KBM-7 (cell line): ENCODE data around the gene DPH5.
A peak's percentile ranks its signal among the peaks of the same experiment; 100 is the strongest.
"Not testable (repeated sequence)": the region's sequence is repeated elsewhere in the genome, so short reads cannot be mapped to it uniquely, and the experiment has no call there.

Experiments
- DNase-seq: peaks from one replicate; pipeline ENCODE4 v3.0.0-alpha.2; 2015
- in situ Hi-C: fragments of 300-500 bp; cut with MboI; formaldehyde crosslinking; loops from 2 replicates; pipeline ENCODE4 v1.14.3; 2020; ENCODE audit warnings: low sequenced_read_pairs, low pct_unique_long_range_greater_than_20kb, mixed read lengths

DPH5 gene, protein sequence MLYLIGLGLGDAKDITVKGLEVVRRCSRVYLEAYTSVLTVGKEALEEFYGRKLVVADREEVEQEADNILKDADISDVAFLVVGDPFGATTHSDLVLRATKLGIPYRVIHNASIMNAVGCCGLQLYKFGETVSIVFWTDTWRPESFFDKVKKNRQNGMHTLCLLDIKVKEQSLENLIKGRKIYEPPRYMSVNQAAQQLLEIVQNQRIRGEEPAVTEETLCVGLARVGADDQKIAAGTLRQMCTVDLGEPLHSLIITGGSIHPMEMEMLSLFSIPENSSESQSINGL

DNA sequence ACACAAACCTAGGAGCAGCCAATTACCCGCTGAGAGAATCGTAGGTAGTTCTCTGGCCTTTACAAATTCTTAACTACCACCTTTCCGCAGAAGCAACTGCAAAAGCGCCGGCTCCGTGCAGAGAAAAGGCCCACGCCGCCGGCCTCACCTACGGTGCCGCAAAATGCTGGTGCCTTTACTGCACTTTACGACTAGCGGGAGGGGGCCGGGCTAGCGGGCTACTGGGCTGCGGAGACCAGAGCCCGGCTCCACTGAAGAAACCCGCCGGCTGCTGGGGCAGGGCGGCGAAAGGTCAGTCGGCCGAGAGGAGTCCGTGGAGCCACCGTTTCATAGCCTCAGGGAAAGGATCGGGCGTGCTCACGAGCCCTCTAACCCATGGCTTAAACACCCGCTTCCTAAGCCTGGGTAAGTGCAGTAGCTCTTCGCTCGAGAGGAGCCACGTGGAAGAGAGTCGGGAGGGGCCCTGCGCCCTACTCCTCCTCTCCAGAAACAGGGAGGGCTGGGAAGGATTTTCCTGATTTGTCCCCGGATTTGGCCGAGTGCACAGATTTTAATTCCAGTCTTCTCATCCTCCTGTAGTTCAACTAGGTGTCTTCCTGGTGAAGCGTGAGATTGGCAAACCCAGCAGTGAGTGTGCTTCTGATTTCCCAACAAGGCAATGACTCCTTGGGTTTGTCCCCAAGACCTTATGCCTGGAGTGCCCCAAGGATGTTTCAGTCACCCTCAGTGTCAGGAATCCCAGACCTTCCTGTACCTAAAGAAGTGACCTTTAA, at the start of gene DPH5:
DPH5 (minus strand) TSS at position 128 of the 773 bp plus-strand sequence. CDS start 341 bp downstream, outside the sequence.
- in situ Hi-C loops: no loop called here
- DNase-seq: peak; percentile 90

- DNase-seq: no peak
- in situ Hi-C loops: no loop called here
Observed at GRCh38 chr1:101073836-101074235, 48.3 kb upstream of the DPH5 start.

DNA sequence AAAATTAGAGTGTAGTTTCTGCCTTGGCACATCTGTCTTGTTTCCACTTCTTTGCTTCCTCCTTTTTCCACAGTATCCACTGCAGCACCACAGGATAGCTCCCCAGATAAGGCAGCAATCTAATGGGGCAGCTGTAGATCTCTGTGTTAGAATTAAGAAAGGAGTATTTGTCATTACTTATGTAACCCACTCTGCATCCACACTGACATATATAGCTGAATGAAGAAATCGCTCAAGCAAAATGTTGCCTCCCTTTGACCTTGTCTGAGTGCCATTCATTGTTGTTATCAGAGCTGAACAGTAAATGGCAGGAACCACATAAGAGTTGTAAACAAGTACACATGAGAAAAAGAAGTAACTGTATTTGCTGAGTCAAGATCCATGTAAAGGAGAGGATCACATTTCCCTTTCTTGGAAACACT, 45.9 kb upstream of the DPH5 start:
- peak; percentile 34 for DNase-seq
- in situ Hi-C loops: no loop called here

DNA sequence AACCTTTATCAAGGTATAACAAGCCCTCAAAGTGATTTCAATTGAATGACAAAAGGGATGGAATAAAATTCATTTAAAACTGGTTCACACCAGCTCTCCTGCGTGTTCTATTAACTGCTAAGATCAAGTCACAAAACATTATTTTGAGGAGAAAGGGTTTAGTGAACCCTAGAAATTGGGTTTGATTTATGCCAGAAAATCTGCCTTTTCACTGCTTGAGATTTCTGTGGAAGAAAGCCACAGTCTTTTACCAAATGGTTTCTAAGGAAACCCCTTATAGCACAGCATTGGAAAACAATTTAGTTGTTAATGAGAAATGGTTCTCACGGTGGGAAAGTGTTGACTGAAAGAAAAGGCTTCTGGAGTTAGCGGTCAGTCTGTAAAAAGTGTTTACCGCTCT, 43.6 kb upstream of the DPH5 start:
- in situ Hi-C loops: no loop called here
- DNase-seq: no peak

DNA sequence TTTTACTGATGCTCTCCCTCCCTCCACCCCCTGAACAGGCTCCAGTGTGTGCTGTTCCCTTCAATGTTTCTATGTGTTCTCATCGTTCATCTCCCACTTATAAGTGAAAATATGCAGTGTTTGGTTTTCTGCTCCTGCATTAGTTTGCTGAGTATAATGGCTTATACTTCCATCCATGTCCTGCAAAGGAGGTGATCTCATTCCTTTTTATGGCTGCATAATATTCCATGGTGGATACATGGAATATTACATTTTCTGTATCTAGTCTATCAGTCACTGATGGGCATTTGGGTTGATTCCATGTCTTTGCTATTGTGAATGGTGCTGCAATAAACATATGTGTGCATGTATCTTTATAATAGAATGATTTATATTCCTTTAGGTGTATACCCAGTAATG, 41.4 kb upstream of the DPH5 start:
- DNase-seq, in situ Hi-C loops: not testable (repeated sequence)

GRCh38 chr1:101066260-101066936, 40.8 kb upstream of the DPH5 start:
- DNase-seq: no peak
- in situ Hi-C loops: no loop called here

GRCh38 chr1:101065575-101065974, 40.0 kb upstream of the DPH5 start:
- in situ Hi-C loops: no loop called here

DNA sequence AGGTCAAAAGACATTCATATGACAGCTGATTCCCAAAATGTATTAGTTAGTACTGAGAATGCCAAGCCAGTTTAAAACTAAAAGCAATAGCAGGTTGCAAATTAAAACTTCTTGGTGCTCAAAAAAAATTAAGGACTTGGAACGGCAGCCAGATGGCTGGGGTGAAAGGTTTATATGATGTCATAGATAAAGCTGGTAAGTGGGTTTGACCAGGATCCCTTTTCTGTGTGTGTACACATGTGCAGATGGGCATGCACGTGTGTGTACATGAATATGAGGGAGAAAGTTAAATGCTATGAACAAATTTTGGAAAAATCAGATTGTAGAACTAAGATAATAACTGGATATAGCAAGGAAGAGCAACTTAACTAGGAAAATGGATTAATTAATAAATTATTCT, 39.1 kb upstream of the DPH5 start:
- in situ Hi-C loops: no loop called here
- no peak for DNase-seq

More at GRCh38 chr1:101065575-101065974, 40.0 kb upstream of the DPH5 start:
- no peak for DNase-seq

GRCh38 chr1:101060992-101061391, 35.4 kb upstream of the DPH5 start:
- no peak for DNase-seq
- in situ Hi-C loops: no loop called here

DNA sequence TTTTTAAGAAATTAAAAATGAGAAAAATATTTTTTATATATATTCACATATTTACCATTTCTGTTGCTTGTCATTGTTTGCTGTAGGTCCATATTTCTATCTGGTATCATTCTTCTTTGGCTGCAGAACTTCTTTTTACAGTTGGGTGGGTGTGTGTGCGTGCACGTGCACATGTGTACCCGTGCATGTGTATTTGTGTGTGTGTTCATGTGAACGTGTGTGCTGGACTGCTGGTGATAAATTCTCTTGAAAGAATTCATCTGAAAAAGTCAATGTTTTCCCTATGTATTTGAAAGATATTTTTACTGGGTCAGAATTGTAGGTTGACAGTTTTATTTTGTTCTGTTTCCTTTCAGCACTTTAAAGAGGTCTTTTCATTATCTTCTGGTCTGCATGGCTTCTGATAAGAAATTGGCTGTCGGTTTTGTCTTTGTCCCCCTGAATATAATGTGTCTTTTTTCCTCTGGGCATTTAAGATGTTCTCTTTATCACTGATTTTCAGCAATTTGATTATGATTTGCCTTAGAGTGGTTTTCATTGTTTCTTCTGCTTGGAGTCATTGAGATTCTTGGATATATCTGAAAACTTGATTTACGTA, 34.5 kb upstream of the DPH5 start:
- in situ Hi-C loops: no loop called here
- no peak for DNase-seq

GRCh38 chr1:101055623-101056022, 30.0 kb upstream of the DPH5 start:
- DNase-seq: no peak
- in situ Hi-C loops: no loop called here

DNA sequence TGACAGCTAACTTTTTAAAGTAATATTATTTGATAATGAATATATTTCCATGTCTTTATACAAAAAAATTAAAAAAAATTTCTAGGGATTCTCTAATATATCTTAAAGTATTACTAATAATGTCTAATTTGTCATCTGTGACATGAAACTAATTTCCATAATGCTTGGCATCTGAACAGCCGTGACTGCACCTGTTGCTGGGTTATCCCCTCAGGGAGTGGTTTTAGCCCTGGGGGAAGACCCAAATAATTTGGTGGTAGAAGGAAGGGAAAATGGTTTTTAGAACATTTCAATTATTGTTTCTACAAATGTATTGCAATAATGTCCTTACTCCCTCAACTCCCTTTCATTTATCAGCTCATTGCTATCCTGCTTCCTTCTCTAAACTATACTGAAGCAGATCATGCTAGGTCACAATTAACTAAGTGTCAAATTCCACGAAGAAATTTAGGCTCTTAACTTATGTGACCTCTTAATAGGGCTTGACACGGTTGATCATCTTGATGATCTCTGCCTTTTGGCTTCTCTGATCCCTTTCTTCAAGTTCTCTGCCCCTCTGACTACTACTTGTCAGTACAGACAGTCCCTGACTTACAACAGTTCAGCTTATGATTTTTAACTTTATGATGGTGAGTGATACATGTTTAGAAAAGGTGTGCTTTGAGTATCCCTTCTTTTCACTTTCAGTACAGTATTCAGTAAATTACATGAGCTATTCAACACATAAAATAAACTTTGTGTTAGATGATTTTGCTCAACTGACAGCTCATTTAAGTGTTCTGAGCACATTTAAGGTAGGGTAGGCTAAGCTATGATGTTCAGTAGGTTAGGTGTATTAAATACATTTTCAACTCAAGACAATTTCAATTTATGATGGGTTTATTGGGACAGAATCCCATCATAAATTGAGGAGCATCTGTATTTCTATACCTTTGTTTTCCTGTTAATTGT, 26.4 kb upstream of the DPH5 start:
- in situ Hi-C loops: no loop called here
- no peak for DNase-seq

DNA sequence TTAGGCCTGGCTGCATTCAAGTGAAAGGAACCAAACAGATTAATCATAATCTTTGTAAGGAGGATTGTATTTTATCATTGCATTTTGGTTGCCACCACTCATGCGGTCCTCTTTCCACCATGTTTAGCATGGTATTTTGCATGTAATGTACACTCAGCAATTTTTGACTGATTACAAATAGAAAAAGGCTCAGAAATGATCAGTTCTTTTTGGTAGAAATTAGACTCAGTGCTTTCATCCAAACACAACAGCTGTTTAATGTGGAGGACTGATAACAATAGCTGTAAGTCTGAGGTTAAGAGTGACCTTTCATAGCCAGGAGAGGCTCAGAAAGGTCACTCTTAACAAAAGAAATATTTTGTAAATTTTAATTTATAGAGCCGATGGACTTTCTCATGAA, 25.3 kb upstream of the DPH5 start:
- DNase-seq: no peak
- in situ Hi-C loops: no loop called here

DNA sequence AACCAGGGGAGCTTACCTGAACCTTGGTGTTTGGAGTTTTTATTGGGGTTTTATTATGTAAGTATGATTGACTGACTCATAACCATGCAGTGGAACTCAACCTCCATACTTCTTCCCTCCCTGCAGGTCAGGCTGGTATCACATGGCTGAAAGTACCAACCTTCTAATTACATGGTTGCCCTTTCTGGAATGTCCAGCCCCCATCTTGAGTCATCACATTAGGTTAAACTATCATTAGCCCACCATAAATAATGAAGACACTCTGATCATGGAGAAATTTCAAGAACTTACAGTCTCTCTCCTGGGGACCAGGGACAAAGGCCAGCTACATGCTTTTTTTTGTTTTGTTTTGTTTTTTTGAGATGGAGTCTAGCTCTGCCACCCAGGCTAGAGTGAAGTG, 19.2 kb upstream of the DPH5 start:
- no peak for DNase-seq
- in situ Hi-C loops: no loop called here

DNA sequence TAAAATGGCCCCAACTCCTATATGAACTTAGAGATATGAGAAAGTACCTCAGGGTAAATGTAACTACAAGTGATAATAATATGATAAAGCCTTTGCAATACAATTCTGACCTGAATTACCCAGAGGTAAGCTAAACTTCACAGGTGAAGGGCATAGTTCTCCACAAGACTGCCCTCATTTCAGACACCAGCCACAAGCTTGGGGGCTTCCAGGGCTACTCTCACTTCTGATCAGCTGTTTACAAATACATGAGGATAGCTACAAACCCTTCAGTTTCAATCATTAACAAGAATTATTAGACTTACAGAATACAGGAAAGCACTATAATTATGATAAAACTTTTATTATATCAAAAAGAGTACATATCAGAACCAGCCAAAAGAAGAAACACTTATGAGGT, 18.7 kb upstream of the DPH5 start:
- no peak for DNase-seq
- in situ Hi-C loops: no loop called here

DNA sequence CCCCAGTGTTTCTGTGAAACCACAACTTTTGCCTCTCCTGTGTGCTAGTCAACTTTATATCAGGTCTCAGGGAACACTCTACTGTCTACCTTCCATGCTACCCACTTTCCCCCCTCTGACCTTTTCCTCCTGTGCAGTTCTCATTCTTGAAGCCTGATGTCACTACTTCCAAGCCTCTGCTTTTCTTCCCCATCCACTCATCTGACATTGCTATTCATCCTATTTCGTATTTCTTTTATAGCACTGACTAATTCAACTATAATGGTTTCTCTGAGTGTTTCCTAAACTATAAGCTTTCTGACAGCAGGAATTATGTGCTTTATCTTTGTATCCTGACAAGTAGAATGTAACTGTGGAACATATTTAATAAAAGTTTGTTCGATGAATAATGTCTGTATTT, 18.2 kb upstream of the DPH5 start:
- in situ Hi-C loops: no loop called here
- no peak for DNase-seq

- no peak for DNase-seq
- in situ Hi-C loops: no loop called here
Observed at GRCh38 chr1:101041300-101041699, 15.7 kb upstream of the DPH5 start.

- no peak for DNase-seq
- in situ Hi-C loops: no loop called here
Observed at GRCh38 chr1:101040666-101041065, 15.1 kb upstream of the DPH5 start.

DNA sequence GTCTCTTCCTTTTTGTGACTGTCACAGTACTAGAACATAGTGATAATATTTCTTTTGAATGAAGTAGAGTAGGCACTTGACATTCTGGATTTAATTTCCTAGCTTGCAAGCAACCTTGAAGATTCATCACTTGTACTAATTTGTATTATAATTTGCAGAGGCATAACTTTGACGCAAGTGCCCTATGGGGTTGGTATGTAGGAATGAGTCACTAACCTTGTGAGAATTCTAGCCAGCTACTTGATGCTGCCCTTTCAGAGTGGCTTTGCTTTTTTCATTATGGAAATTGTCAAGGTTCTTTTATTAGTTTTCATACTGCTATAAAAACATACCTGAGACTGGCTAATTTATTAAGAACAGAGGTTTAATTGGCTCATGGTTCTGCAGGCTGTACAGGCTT, 13.7 kb upstream of the DPH5 start:
- no peak for DNase-seq
- in situ Hi-C loops: no loop called here
